ENCODE results near the gene ZNRF3. TPM values are rescaled to one million over a fixed set of nuclear protein-coding genes. Genes with fewer than 3 reads are reported as not detected.
"Not testable (repeated sequence)": the region's sequence is repeated elsewhere in the genome, so short reads cannot be mapped to it uniquely, and the experiment has no call there.

ZNRF3 gene
- total and polyA plus RNA-seq, 9 donors, result 5.5 to 8.7 (median 8.1) TPM

GRCh38 chr22:29004647-29005371 lies 121.4 kb downstream of the ZNRF3 start:
- Histone ChIP-seq H3K4me1 (ENCODE audit: control insufficient read depth, insufficient read depth, low read length) (peaks cover 29% of the 10 kb centered on the region), H3K36me3 (ENCODE audit: control insufficient read depth, insufficient read depth, low read length) (no peaks in the 10 kb centered on the region), H3K27me3 (ENCODE audit: control insufficient read depth, insufficient read depth, low read length) (no peaks in the 10 kb centered on the region), H3K9me3 (replicated peaks; ENCODE audit: control insufficient read depth, low read depth, low read length) (no peaks in the 10 kb centered on the region), H3K27ac (ENCODE audit: low read length) (peak overlapping the region; percentile 71), H3K4me3 (ENCODE audit: low read length) (no peak overlapping the region)
- DNase-seq, result peak; percentile 46
- WGBS (ENCODE audit: insufficient coverage), result 23% methylated on average over 15 of the region's 20 CpGs

- peaks cover 29% of the 10 kb centered on the region for H3K4me1 ChIP-seq (ENCODE audit: control insufficient read depth, insufficient read depth, low read length)
- not testable (repeated sequence) for H3K36me3 ChIP-seq (ENCODE audit: control insufficient read depth, insufficient read depth, low read length); H3K27ac ChIP-seq (ENCODE audit: low read length); H3K9me3 ChIP-seq (replicated peaks; ENCODE audit: control insufficient read depth, low read depth, low read length); DNase-seq; H3K27me3 ChIP-seq (ENCODE audit: control insufficient read depth, insufficient read depth, low read length); H3K4me3 ChIP-seq (ENCODE audit: low read length)
- 89% methylated on average over 3 of the region's 8 CpGs for WGBS (ENCODE audit: insufficient coverage)
Observed at GRCh38 chr22:29005754-29006153, 122.4 kb downstream of the ZNRF3 start.

GRCh38 chr22:29006346-29006745 lies 123.0 kb downstream of the ZNRF3 start:
- H3K27me3 ChIP-seq (ENCODE audit: control insufficient read depth, insufficient read depth, low read length), result no peaks in the 10 kb centered on the region
- H3K9me3 ChIP-seq (replicated peaks; ENCODE audit: control insufficient read depth, low read depth, low read length), result no peaks in the 10 kb centered on the region
- H3K4me3 ChIP-seq (ENCODE audit: low read length), result no peak overlapping the region
- 88% methylated on average over 7 of the region's 8 CpGs for WGBS (ENCODE audit: insufficient coverage)
- no peak overlapping the region for H3K27ac ChIP-seq (ENCODE audit: low read length)
- no peak for DNase-seq
- H3K36me3 ChIP-seq (ENCODE audit: control insufficient read depth, insufficient read depth, low read length), result no peaks in the 10 kb centered on the region
- peaks cover 33% of the 10 kb centered on the region for H3K4me1 ChIP-seq (ENCODE audit: control insufficient read depth, insufficient read depth, low read length)

- no peaks in the 10 kb centered on the region for H3K36me3 ChIP-seq (ENCODE audit: control insufficient read depth, insufficient read depth, low read length)
- no peak for DNase-seq
- H3K4me3 ChIP-seq (ENCODE audit: low read length), result no peak overlapping the region
- no peaks in the 10 kb centered on the region for H3K9me3 ChIP-seq (replicated peaks; ENCODE audit: control insufficient read depth, low read depth, low read length)
- H3K27me3 ChIP-seq (ENCODE audit: control insufficient read depth, insufficient read depth, low read length), result no peaks in the 10 kb centered on the region
- 91% methylated on average over 5 of the region's 5 CpGs for WGBS (ENCODE audit: insufficient coverage)
- no peak overlapping the region for H3K27ac ChIP-seq (ENCODE audit: low read length)
- peaks cover 33% of the 10 kb centered on the region for H3K4me1 ChIP-seq (ENCODE audit: control insufficient read depth, insufficient read depth, low read length)
Observed at GRCh38 chr22:29009148-29009547, 125.8 kb downstream of the ZNRF3 start.

GRCh38 chr22:29011240-29012100 lies 128.1 kb downstream of the ZNRF3 start:
- WGBS (ENCODE audit: insufficient coverage), result 22% methylated on average over 5 of the region's 14 CpGs
- peak; percentile 61 for DNase-seq
- Histone ChIP-seq H3K36me3 (ENCODE audit: control insufficient read depth, insufficient read depth, low read length) (no peaks in the 10 kb centered on the region), H3K27ac (ENCODE audit: low read length) (no peak overlapping the region), H3K4me1 (ENCODE audit: control insufficient read depth, insufficient read depth, low read length) (peaks cover 22% of the 10 kb centered on the region), H3K9me3 (replicated peaks; ENCODE audit: control insufficient read depth, low read depth, low read length) (no peaks in the 10 kb centered on the region), H3K27me3 (ENCODE audit: control insufficient read depth, insufficient read depth, low read length) (no peaks in the 10 kb centered on the region), H3K4me3 (ENCODE audit: low read length) (no peak overlapping the region)

GRCh38 chr22:29012101-29012433 lies 128.7 kb downstream of the ZNRF3 start:
- Histone ChIP-seq H3K27me3 (ENCODE audit: control insufficient read depth, insufficient read depth, low read length) (no peaks in the 10 kb centered on the region), H3K4me1 (ENCODE audit: control insufficient read depth, insufficient read depth, low read length) (peaks cover 22% of the 10 kb centered on the region), H3K36me3 (ENCODE audit: control insufficient read depth, insufficient read depth, low read length) (no peaks in the 10 kb centered on the region), H3K4me3 (ENCODE audit: low read length) (no peak overlapping the region), H3K27ac (ENCODE audit: low read length) (no peak overlapping the region), H3K9me3 (replicated peaks; ENCODE audit: control insufficient read depth, low read depth, low read length) (no peaks in the 10 kb centered on the region)
- DNase-seq, result no peak
- 33% methylated on average over 1 of the region's 4 CpGs for WGBS (ENCODE audit: insufficient coverage)

- peaks cover 22% of the 10 kb centered on the region for H3K4me1 ChIP-seq (ENCODE audit: control insufficient read depth, insufficient read depth, low read length)
- H3K4me3 ChIP-seq (ENCODE audit: low read length), result no peak overlapping the region
- no peaks in the 10 kb centered on the region for H3K27me3 ChIP-seq (ENCODE audit: control insufficient read depth, insufficient read depth, low read length)
- H3K27ac ChIP-seq (ENCODE audit: low read length), result no peak overlapping the region
- 90% methylated on average over 3 of the region's 4 CpGs for WGBS (ENCODE audit: insufficient coverage)
- DNase-seq, result no peak
- H3K9me3 ChIP-seq (replicated peaks; ENCODE audit: control insufficient read depth, low read depth, low read length), result no peaks in the 10 kb centered on the region
- H3K36me3 ChIP-seq (ENCODE audit: control insufficient read depth, insufficient read depth, low read length), result no peaks in the 10 kb centered on the region
Observed at GRCh38 chr22:29012952-29013351, 129.6 kb downstream of the ZNRF3 start.

GRCh38 chr22:29014293-29014692 lies 130.9 kb downstream of the ZNRF3 start:
- DNase-seq, result no peak
- Histone ChIP-seq H3K4me1 (ENCODE audit: control insufficient read depth, insufficient read depth, low read length) (peaks cover 22% of the 10 kb centered on the region), H3K36me3 (ENCODE audit: control insufficient read depth, insufficient read depth, low read length) (no peaks in the 10 kb centered on the region), H3K27me3 (ENCODE audit: control insufficient read depth, insufficient read depth, low read length) (no peaks in the 10 kb centered on the region), H3K27ac (ENCODE audit: low read length) (no peak overlapping the region), H3K9me3 (replicated peaks; ENCODE audit: control insufficient read depth, low read depth, low read length) (no peaks in the 10 kb centered on the region), H3K4me3 (ENCODE audit: low read length) (no peak overlapping the region)
- WGBS (ENCODE audit: insufficient coverage), result no CpG with 5 or more reads among the region's 4 CpGs

- WGBS (ENCODE audit: insufficient coverage), result 60% methylated on average over 1 of the region's 4 CpGs
- DNase-seq, result no peak
- peaks cover 22% of the 10 kb centered on the region for H3K4me1 ChIP-seq (ENCODE audit: control insufficient read depth, insufficient read depth, low read length)
- no peaks in the 10 kb centered on the region for H3K9me3 ChIP-seq (replicated peaks; ENCODE audit: control insufficient read depth, low read depth, low read length)
- no peaks in the 10 kb centered on the region for H3K36me3 ChIP-seq (ENCODE audit: control insufficient read depth, insufficient read depth, low read length)
- no peaks in the 10 kb centered on the region for H3K27me3 ChIP-seq (ENCODE audit: control insufficient read depth, insufficient read depth, low read length)
- H3K4me3 ChIP-seq (ENCODE audit: low read length), result no peak overlapping the region
- no peak overlapping the region for H3K27ac ChIP-seq (ENCODE audit: low read length)
Observed at GRCh38 chr22:29014773-29015172, 131.4 kb downstream of the ZNRF3 start.

GRCh38 chr22:29016067-29016938 lies 132.9 kb downstream of the ZNRF3 start:
- Histone ChIP-seq H3K27me3 (ENCODE audit: control insufficient read depth, insufficient read depth, low read length) (no peaks in the 10 kb centered on the region), H3K4me1 (ENCODE audit: control insufficient read depth, insufficient read depth, low read length) (peaks cover 18% of the 10 kb centered on the region), H3K9me3 (replicated peaks; ENCODE audit: control insufficient read depth, low read depth, low read length) (no peaks in the 10 kb centered on the region), H3K27ac (ENCODE audit: low read length) (no peak overlapping the region), H3K4me3 (ENCODE audit: low read length) (no peak overlapping the region), H3K36me3 (ENCODE audit: control insufficient read depth, insufficient read depth, low read length) (no peaks in the 10 kb centered on the region)
- no peak for DNase-seq
- 92% methylated on average over 2 of the region's 3 CpGs for WGBS (ENCODE audit: insufficient coverage)
